Measurements from ENCODE around the gene MACROD2.

- TF ChIP-seq CTCF (IDR thresholded peaks at IDR 0.05) (no peak), POLR2A (IDR thresholded peaks at IDR 0.05) (no peak)
These were observed 2019.1 kb downstream of the MACROD2 start for GRCh38 chr20:16014436-16014835.
